IPS-18c (cell line): ENCODE data around the gene NPSR1.

Experiments used
- H3K4me3 ChIP-seq: 2 replicates; pipeline ENCODE4 v1.7.0; 2013; ENCODE audit warnings: low read depth, mild to moderate bottlenecking, low read length, moderate library complexity; ENCODE audit not compliant: insufficient read depth
- H3K9me3 ChIP-seq: one replicate; pipeline ENCODE4 v1.6.1; 2013; ENCODE audit warnings: mild to moderate bottlenecking, low read length, moderate library complexity; ENCODE audit not compliant: control insufficient read depth, insufficient read depth

The NPSR1 gene

DNA sequence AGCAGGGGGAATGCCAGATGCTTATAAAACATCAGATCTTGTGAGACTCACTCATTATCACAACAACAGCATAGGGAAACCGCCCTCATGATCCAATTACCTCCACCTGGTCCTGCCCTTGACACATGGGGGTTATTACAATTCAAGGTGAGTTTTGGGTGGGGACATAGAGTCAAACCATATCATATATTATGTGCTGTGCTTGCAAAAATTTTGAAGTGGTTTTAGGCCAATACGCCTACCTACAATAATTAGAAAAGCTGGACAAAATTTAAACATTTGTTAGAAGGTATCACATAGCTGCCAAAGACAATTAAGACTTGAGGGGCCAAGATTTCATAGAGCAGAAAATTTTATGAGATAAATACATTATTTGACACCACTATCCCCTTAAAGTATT, 29.5 kb downstream of the NPSR1 start:
- Histone ChIP-seq H3K4me3 (no peak overlapping the region), H3K9me3 (no peaks in the 10 kb centered on the region)

DNA sequence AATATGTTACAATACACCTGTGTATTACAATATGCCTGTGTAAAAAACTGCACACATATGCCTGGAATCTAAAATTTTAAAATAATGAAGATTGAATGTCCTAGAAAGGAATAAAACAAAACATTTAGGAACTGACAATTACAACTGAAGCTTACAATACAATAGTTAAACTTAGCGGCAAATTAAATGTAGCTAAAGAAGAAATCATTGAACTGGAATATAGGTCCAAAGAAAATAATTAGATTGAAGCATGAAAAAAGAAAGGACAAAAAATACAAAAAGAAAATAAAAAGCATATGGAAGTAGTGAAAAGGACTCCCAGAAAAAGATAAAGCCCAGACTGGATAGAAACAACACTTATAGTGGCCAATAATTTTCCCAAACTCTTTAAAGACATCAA, 38.4 kb downstream of the NPSR1 start:
- Histone ChIP-seq H3K4me3 (no peak overlapping the region), H3K9me3 (peaks cover 3% of the 10 kb centered on the region)

DNA sequence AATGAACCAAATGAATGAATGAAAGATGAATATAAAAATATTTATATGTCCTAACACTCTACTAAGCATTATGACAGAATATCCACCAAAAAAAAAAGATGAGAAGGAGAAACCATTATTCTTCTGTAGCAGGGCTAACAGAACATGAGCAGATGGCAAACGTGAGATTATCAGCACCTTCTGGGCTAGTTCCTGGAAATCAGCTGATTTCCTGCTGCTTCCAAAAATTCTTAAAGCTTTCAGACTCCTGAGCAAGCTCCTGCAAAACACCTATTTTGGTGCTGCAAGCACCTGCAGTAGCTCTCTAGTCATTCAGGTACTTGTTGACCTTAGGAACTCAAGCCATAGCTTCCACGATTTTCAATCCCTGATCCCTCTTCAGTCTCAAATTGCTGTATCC, 51.8 kb downstream of the NPSR1 start:
- H3K9me3 ChIP-seq, result no peaks in the 10 kb centered on the region
- no peak overlapping the region for H3K4me3 ChIP-seq

DNA sequence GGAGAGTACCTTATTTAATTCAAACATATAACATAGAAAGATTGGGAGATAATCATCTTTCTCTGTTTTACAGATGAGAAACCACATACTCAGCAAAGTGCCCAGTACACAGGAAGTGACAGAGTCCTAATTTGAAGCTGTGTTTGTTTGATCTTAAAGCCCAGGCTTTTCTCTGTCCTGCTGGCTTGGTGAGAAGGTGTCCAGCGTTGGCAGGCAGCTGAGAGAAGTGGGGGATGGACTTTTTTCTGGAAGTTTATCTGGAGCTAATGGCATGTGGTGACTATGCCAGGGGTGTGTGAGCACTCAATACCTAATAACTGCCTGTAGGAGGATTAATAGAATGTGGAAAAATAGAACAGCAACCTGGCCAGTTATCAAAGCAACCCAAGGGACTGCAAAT, 60.8 kb downstream of the NPSR1 start:
- Histone ChIP-seq H3K4me3 (no peak overlapping the region), H3K9me3 (no peaks in the 10 kb centered on the region)

DNA sequence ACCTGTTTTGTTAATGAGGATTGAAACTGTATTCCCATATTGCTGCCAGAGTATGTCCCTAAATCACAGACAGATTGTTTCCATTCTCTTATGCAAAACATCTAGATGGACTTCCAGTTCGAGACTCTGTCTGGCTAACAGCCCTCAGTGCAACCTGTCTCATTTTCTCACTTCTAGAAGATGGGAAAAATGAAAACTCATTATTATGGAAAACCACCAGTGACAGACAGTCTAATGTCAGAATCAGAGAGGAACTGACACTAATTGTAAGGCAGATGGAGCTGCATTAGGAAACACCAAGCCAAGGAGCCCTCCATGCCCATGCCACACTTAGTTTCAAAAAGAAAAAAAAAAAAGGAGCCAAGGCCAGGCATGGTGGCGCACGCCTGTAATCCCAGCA, 61.6 kb downstream of the NPSR1 start:
- H3K4me3 ChIP-seq, result no peak overlapping the region
- no peaks in the 10 kb centered on the region for H3K9me3 ChIP-seq

DNA sequence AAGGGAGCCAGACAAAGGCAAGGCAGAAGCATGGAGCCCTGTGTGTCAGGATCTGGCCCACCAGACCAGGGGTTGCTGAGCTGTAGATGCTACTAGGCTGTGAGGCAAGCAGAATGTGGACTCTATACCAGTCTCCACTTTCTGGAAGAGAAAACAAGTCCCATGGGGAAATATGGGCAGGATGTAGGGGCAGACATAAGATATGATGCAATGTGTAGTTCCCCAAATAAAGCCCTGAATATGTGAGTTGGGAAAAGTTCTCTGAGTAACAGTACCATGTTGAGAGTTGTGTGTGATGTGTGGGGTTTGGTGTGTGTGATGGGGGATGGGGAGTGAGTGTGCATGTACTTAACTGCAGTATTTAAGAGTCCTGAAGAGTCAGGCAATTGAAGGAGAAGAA, 62.3 kb downstream of the NPSR1 start:
- Histone ChIP-seq H3K4me3 (no peak overlapping the region), H3K9me3 (no peaks in the 10 kb centered on the region)

DNA sequence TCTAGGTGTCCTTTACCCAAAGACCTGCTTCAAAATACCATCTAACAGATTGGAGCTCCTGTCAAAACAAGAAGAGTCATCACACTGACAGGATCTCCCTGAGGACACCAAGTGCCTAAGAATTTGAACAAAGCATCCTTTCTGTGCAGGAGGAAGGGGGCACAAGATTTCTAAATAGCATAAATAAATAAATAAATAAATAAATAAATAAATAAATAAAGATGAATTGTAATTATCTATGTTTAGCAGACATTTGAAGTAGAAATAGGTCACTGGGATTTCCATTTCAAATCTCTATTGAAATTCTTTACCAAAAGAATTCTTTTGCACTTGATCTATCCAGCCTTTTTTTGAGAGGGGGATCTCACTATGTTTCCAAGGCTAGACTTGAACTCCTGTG, 65.3 kb downstream of the NPSR1 start:
- Histone ChIP-seq H3K9me3 (no peaks in the 10 kb centered on the region), H3K4me3 (no peak overlapping the region)

DNA sequence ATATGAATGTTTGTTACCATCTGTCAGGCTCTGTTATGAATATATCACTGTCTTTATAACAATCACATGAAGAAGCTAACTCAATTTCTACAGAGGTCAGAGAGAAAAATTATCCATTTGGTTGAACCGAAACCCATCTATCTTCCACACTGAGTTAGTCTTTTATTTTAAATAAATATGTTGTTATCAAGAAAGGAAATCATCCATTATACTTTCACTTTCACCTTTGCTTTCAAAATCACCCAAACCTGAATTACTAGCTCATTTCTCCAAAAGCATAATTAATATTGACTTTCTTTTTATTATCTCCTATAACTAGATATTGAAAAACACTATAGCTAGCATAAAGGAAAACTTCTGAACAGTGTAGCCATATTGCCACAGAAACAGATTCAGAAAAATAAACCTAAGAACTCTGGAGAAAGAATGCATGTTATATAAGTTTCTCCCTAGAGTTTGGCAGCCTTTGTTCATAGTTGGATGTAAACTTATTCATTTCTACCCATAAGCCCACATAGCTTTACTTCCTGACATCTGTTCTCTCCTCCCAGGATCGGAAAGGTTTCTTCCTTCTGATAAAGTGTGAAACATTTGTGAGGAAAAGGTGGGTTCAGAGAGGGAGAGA, 66.0 kb downstream of the NPSR1 start:
- no peak overlapping the region for H3K4me3 ChIP-seq

DNA sequence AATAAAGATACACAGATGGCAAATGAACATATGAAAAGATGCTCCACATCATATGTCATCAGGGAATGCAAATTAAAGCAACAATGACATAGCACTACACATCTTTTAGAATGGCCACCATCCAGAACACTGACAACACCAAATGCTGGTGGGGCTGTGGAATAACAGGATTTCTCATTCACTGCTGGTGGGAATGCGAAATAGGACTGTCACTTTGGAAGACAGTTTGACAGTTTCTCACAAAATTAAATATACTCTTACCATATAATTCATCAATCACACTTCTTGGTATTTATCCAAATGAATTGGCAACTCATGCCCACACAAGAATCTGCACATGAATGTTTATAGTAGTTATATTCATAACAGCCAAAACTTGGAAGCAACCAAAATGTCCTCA, 68.2 kb downstream of the NPSR1 start:
- Histone ChIP-seq H3K4me3 (no peak overlapping the region), H3K9me3 (no peaks in the 10 kb centered on the region)

More for the DNA sequence above, 66.0 kb downstream of the NPSR1 start:
- no peaks in the 10 kb centered on the region for H3K9me3 ChIP-seq

DNA sequence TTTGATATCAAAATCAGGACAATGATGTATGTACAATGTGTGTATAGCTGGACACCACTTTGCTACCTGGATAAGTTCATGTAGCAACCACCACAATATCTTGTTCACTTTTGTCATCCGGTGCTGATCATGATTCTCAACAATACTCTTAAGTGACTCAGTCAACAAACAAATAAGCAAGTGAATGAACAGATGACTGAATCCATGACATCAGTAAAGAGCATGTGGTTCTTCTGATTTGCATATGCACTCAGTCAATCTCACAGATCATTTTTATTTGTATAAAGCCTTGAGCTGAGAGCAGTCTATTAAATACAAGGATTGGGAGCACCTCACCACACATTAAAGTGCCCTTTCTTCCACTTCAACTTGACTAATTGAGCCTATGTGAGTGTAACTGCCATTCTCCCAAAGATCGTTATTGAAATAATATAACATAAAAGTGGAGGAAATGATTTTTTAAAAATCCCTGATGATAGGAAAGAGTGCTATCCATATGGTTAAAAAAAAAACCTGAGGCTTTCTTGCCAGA, 69.5 kb downstream of the NPSR1 start:
- no peak overlapping the region for H3K4me3 ChIP-seq
- H3K9me3 ChIP-seq, result no peaks in the 10 kb centered on the region

DNA sequence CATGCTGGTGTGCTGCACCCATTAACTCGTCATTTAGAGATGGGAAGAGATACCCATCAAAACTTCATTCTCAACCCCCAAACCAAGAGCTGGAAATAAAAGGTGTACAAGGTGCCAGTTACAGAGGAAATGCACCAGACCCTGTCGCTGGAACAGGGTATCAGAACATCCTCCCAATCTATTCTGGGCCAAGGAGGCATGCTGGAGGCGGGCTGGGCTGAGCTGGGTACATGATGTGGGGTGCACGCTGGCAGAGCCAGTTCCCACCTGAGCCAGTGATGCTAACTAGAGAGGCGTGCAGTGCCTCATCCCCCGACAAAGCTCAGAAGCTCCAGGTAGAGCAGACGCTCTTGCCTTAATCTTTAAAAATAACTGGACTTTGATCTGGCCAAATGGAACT, 70.1 kb downstream of the NPSR1 start:
- Histone ChIP-seq H3K9me3 (no peaks in the 10 kb centered on the region), H3K4me3 (no peak overlapping the region)

DNA sequence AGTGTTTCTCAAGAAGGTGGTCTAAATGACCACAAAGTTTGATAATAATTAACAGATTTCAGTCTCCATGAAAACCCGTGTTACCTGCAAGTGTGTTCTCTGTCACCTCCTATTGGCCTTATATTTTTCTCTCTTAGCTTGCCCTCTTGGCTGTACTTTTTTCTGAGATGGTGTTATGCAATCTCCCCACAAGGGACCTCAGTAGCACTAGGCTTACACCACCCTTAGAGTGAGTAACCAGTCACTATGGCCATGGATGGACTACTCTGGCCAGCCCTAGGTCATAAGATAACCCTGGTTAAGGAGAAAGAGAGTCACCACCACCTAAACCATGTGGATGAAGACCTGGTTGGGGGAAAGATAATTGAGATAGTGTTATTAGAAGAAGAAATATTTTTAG, 76.8 kb downstream of the NPSR1 start:
- Histone ChIP-seq H3K9me3 (no peaks in the 10 kb centered on the region), H3K4me3 (no peak overlapping the region)

DNA sequence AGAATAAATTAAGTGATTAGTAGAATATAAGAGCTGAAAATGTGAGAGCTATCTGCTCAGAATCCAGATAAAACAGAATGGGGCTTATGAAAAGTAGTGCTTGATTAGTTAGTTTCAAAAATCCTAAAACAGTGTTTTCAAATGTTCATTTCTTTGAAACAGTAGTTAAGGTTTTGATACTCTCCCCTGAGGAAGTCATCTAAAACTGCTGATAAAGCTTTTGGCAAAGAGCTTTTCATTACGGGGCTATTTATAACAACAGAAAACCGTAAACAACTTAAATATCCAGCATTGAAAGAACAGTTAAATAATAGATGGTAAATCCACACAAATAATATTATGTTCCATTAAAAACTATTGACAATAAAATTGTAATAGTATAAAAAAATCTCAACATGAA, 77.5 kb downstream of the NPSR1 start:
- H3K9me3 ChIP-seq, result no peaks in the 10 kb centered on the region
- no peak overlapping the region for H3K4me3 ChIP-seq

DNA sequence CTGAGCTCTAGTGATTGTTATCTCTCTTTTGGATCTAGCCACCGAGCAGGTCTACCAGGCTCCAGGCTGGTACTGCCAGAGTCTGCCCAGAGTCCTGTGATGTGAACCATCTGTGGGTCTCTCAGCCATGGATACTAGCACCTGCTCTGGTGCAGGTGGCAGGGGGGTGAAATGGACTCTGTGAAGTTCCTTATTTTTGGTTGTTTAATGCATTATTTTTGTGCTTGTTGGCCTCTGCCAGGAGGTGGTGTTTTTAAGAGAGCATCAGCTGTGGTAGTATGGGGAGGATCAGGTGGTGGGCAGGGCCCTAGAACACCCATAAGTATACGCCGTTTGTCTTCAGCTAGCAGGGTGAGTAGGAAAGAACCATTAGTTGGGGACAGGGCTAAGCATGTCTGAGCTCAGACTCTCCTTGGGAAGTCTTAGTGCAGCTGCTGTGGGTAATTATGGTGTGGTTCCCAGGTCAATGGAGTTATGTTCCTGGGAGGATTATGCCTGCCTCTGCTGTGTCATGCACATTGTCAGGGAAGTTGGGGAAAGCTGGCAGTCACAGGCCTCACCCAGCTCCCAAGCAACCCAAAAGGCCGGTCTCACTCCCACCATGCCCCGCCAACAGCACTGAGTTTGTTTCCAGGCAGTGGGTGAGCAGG, 81.8 kb downstream of the NPSR1 start:
- Histone ChIP-seq H3K9me3 (no peaks in the 10 kb centered on the region), H3K4me3 (no peak overlapping the region)

DNA sequence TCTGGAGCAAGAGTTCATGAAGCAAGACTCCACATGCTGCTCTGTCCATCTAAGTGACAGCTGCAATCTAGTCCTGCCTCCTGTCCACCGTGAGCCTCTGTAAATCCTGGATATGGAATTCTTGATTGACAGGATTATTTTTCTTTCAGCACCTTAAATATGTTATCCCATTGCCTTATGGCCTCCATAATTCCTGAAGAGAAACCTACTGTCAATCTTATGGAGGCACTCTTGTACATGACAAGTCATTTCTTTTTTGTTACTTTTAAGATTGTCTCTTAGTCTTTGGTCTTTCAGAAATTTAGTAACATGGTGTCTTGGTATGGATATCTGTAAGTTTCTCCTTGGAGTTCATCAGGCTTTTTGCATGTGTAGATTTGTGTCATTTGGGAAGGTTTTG, 82.8 kb downstream of the NPSR1 start:
- no peaks in the 10 kb centered on the region for H3K9me3 ChIP-seq
- no peak overlapping the region for H3K4me3 ChIP-seq

DNA sequence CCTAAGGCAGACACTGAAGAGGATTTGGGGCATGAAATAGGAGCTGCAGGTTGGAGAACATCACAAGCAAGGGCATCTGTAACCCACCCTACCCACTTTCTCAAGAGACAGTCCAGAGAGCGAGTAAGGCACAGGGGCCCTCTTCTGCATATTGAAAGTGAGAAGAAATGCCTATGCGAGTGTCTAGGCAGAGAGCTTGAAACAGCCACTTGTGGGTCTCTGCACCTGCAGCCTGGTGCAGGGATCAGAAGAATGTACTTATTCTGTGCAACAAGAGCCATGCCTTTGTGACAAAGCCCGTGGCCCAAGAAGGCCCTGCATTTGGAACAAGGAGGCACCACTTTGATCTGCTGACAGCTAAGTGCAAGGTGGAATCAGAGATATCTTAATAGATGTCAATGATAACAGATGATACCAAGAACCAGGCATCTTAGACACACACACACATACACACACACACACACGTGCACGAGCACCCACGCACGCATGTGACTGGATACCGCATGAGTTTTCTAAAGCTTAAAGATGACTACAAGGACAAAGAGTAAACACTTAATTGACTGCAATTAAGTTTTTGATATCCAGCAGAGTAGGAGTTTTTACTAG, 89.3 kb downstream of the NPSR1 start:
- H3K9me3 ChIP-seq, result no peaks in the 10 kb centered on the region
- no peak overlapping the region for H3K4me3 ChIP-seq

DNA sequence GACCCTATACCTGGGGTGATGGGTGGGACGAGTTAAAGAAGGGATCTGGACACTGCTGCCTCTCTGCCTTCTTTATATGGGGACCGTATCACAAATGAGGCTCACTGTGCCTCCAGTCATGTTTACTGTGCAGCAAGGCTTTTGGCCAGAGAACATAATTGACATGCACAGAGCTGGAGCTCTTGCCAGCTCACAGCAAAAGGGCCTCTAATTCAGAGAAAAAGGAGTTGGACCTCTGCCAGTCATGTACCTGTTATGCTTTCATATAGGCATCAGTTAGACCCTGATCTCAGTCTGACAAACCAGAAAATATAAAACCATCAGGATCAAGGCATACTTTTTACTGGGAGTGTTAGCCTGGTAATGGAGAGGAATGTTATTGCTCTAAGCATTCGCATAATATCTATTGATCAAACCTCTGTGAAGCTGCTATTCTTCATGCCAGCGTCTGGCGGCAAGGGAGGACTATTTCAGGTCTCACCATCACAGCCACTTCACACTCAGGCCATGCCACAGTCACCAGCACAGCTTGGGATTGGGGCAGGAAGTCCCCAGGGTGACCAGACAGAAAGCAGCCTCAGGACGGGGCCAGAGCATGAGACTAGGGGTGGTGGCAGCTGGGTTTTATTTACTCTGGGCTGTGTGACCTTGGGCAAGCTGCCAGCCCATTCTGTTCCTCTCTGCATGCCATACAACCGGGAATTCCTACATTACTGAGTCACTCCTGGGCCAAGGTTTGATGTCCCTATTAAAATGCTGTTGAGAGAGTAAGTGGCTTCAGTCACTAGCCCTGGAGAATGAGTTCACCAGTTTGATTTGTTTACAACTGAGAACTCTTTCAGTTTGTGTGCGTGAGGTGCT, 90.1 kb downstream of the NPSR1 start:
- Histone ChIP-seq H3K4me3 (no peak overlapping the region), H3K9me3 (no peaks in the 10 kb centered on the region)

DNA sequence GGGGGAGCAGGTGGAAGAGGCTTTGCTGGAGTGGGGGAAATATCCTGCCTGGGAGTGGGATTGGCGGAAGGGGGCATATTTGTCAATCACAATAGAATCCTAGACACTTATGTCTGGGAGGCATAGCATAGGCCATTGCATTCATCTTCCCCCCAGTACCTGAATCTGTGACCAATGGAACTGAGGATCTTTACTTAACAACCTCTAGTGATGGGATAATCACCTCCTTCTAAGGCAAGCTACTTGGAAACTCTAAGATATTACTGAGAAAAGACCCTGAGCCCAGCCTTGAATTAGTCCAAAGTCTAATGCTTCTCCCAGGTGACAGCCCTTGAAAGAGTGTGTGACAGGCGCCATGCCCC, 90.7 kb downstream of the NPSR1 start:
- Histone ChIP-seq H3K4me3 (no peak overlapping the region), H3K9me3 (no peaks in the 10 kb centered on the region)
